Kasumi-1 (cell line): Measurements from ENCODE around the gene ERFL.
A peak's percentile ranks its signal among the peaks of the same experiment; 100 is the strongest.

Experiments
- DNase-seq, 2 experiments: peaks; one replicate each; lab custom pipeline; 2025; lab: John Stamatoyannopoulos, UW

The ERFL gene

DNA sequence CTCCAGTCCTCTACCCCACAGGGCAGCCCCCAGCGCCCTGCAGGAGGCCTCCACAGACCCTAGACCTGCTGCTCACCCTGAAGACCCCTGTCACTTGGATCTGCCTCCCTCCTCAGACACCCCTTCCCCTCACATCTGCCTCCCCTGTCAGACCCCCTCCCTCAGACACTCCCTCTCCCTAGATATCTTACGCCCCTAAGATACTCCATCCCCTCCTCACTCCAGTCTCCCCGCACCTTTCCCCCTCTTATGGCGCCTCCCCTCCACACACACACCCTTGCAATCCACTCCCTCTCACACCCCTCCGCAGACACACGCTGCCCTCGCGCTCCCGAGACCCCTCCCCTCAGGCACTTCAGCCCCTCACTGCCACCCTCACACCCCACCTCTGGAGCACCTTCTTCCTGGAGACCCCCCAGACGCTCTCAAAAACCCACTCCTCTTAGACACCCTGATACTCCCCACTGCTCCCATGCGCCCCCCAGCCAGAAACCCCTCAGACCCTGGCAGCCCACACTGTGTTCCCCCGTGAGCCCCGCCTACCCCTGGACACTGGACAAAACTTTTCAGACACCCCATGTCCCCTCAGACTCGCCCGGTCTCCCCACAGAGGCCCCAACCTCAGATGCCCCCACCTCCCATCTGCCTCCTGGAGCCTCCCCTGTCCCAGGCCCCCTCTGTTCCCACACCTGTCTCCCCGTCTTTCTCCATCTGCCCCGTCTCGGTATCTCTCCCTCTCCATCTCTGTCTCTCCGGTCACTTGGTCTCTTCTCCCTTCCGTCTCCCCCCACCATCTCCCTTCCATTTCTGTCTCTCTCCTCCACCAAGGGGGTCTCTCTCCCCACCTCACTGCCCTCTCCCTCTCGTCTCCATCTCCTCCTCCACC is 14.5 kb downstream of the ERFL start:
- no peak for DNase-seq

DNA sequence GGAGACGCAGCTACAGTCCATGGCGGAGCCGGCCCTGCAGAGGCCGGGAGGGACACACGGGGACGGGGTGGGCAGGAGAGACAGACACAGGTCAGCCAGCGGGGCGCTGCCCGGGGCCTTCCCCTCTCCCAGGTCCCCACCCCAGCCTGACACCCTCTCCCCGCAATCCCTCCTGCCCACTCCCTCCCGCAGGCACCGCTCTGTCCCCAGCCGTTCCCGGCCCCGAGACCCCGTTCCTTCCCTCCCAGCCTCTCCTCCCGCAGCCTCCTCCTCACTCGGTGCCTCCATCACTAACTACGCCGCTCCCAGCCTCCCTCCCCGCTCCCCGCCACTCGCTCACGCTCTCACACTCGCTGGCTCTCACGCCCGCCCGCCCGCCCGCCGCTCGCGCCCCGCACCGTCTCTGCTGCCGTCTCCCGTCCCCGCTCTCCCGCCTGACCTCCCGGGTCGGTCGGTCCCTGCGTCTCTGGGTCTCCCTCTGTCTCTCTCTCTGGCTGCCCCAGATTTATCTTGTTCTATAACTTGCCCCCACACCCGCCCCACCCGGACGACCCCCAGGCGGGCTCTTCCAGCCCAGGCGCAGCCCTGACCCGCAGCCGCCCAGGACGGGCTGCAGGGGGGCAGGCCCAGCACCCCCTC is 15.2 kb downstream of the ERFL start:
- DNase-seq: peak in 1 of 2 experiments; percentile 18

- no peak for DNase-seq
Measured at GRCh38 chr19:41911889-41912731, 16.1 kb downstream of the ERFL start.

GRCh38 chr19:41910992-41911888 is 17.0 kb downstream of the ERFL start:
- DNase-seq: no peak

- no peak for DNase-seq
Measured at GRCh38 chr19:41910240-41910991, 17.8 kb downstream of the ERFL start.

- no peak for DNase-seq
Measured at GRCh38 chr19:41909706-41910105, 18.5 kb downstream of the ERFL start.

DNA sequence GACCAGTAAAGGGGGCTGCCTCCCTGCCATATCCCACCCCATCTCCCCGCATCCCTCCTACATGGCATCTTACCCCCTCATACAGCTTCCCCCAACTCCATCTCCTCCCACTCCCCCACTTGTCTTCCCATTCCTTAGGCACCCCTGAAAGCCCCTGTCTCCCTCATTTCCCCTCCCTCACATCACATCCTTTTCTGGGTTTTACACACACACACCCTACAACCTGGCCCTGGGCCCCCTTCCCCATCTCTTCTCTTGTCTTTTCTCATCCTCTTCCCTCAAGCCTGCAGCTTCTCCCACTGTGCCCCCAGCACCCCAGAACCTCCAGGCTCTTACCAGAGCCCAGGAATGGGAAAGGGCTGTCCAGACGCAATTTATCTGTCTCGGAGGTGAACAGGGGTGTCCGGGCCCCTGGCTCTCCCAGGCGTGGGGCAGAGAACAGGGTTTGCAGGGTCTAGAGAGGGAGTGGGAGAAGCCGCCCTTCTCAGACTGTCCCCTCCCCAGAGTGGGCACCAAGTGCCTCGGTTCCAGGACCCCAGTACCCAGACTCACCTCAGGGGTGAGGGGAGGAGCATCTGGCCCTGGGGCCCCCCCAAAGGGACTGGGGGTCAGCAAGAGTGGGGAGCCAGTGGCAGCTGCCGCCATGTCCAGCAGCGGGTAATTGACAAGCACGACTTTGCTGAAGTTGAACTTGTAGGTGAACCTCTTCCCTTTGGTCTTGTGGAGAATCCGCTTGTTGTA is 19.4 kb downstream of the ERFL start:
- no peak for DNase-seq

GRCh38 chr19:41907994-41908615 is 20.1 kb downstream of the ERFL start:
- DNase-seq: no peak

- no peak for DNase-seq
Measured at GRCh38 chr19:41906916-41907680, 21.2 kb downstream of the ERFL start.

- DNase-seq: no peak
Measured at GRCh38 chr19:41906271-41906670, 22.0 kb downstream of the ERFL start.

GRCh38 chr19:41905273-41906002 is 22.8 kb downstream of the ERFL start:
- DNase-seq: no peak

- DNase-seq: no peak
Measured at GRCh38 chr19:41904118-41904870, 24.0 kb downstream of the ERFL start.

GRCh38 chr19:41903193-41903953 is 24.9 kb downstream of the ERFL start:
- DNase-seq: no peak

- DNase-seq: no peak
Measured at GRCh38 chr19:41902594-41902993, 25.7 kb downstream of the ERFL start.

GRCh38 chr19:41901707-41902360 is 26.4 kb downstream of the ERFL start:
- no peak for DNase-seq

DNA sequence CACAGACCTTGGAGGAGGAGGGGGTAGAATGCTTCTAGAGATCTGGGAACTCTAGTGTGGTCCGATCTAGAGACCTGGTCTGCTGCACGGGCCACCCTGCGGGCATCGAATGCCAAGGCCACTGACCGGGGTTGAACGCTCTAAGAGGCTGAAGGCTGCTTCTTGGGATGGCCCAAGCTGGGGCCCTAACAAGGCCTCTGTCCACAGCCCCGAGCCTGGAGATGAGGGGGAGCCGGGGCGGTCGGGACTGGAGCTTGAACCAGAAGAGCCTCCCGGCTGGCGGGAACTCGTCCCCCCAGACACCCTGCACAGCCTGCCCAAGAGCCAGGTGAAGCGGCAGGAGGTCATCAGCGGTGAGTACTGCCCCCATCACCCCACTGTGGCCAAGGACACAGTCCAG is 30.0 kb downstream of the ERFL start:
- no peak for DNase-seq
